ENCODE data around the gene RIN3.

GRCh38 chr14:92556863-92557543, 43.4 kb downstream of the RIN3 start:
- no peak for TF ChIP-seq POLR2A (IDR thresholded peaks at IDR 0.05)
- TF ChIP-seq, protein P1, sequence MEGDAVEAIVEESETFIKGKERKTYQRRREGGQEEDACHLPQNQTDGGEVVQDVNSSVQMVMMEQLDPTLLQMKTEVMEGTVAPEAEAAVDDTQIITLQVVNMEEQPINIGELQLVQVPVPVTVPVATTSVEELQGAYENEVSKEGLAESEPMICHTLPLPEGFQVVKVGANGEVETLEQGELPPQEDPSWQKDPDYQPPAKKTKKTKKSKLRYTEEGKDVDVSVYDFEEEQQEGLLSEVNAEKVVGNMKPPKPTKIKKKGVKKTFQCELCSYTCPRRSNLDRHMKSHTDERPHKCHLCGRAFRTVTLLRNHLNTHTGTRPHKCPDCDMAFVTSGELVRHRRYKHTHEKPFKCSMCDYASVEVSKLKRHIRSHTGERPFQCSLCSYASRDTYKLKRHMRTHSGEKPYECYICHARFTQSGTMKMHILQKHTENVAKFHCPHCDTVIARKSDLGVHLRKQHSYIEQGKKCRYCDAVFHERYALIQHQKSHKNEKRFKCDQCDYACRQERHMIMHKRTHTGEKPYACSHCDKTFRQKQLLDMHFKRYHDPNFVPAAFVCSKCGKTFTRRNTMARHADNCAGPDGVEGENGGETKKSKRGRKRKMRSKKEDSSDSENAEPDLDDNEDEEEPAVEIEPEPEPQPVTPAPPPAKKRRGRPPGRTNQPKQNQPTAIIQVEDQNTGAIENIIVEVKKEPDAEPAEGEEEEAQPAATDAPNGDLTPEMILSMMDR (IDR thresholded peaks at IDR 0.05), result no peak
